GM18520 (cell line): Measurements from ENCODE around the gene LMOD2.

ENCODE experiments used
- ATAC-seq: cut with Tn5 transposase; IDR thresholded peaks from one replicate; pipeline ENCODE4 v1.9.1; 2021; ENCODE audit not compliant: unreplicated experiment

The LMOD2 gene

DNA sequence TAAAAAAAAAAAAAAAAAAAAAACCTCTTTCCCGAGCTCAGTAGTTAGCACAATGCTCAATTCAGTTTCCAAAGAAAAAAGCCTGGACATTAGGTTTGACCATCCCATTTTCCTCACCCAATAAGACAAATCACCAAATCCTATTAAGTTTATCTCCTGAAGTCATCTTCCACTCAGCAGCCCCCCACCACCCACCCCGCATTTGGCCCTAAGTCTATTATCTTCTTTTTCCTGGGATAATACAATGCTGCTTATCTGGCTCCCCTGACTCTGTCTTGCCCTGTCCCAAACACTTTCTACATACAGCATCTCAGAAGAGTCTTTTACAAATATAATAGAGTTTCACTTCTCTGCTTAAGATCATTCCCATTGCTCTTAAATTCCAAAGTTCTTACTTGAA is 17.8 kb upstream of the LMOD2 start:
- no peak for ATAC-seq

DNA sequence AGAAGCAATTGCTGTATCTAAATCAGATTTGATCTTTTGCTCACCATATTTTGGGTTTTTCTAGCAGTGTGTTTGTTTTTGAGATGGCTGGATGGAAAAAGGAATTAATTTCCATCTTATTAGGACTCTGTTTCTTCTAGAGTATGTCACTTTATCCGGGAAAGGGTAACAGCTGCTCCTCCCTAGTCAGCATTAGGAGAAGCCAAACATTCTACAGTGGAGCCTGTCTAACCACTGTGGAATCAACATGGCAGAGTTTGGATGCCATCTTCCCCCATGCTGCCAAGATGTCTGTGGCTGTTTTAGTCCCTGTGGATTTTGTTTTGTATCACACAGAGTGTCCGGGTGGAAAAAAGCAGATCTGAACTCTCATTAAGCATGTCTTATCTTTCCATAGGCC is 16.0 kb upstream of the LMOD2 start:
- no peak for ATAC-seq

DNA sequence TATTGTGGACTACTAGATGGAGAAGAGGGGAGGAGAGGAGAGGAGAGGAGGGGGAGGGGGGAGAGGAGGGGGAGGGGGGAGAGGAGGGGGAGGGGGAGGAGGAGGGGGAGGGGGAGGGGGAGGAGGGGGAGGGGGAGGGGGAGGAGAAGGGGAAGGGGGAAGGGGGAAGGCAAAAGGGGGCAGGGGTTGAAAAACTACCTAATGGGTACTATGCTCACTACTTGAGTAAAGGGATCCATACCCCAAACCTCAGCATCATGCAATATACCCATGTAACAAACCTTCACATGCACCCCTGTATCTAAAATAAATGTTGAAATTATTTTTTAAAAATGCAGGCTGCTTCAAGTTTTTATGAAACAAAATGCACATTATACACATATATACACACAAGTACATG is 15.1 kb upstream of the LMOD2 start:
- no peak for ATAC-seq

DNA sequence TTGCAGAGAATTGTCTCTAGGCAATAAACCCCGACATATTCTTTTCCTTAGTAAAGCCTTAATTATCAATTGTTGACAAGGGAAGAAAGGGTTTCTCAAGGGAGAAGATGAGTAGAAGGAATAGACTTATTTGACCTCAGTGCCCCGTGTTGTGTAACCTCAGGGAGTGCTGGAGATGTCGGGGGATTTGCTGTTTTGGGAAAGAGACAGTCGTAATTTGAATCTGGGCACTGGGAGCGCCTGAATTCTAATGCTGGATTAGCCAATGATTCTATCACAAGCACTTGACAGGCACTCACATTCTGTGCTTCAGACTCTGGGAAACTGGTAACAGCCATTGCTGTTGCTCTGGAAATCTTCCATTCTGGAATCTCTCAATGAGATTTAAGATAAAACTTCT is 13.8 kb upstream of the LMOD2 start:
- ATAC-seq, result no peak

DNA sequence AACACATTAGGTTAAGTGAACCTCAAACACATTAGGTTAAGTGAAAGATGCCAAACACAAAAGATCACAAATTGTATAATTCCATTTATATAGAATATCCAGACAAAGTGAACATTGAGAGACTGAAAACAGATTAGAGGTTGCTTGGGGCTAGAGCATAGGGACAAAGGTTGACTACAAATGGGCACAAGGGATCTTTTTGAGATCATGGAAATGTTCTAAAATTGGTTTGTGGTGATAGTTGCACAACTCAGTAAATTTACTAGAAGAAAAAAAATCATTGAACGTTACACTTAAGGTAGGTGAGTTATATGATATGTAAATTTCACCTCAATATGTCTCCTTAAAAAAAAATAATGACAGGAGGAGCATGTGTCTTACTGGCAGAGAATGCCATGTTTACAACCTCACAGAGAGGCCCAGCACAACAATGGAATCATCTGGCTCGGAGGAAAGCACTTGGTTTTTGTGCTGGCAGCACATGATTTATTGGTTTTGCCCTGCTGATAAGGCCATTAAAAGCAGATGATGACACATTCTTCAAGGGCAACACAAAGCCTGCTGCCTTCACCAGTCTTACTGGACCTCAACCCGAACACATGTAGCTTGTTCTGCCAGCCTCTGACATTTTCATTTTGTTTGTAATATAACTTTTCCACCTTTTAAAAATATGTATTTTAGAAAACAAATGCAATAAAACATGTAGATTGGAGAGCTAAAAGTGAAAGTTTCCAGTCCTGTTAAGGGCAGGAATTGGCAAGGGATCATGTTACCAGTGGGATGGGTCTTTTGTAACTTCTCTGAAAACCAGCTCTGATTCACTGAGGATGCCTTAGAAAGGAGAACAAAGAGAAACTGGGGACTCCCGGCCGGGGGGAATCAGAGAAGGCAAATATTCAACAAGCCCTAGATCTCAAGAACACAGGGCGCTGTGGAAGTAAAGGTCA is 11.9 kb upstream of the LMOD2 start:
- ATAC-seq, result no peak

DNA sequence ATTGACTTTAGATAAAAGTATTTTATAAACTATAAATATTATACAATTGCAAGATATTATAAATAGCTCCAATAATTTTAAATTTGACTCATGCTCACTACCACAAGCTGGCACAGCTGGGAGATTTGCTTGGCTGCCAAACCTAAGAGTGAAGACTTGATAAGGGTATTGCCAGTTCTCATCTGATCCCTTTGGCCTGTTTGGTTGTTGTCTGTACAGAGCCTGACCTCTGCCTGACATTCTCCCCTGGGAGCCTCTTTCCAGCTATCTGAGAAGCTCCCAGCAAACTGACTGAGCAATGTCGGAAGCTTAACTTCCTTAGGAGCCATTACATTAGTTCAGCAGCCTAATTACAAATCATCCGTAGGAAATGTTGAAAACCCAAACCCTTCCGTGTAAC is 10.2 kb upstream of the LMOD2 start:
- no peak for ATAC-seq

DNA sequence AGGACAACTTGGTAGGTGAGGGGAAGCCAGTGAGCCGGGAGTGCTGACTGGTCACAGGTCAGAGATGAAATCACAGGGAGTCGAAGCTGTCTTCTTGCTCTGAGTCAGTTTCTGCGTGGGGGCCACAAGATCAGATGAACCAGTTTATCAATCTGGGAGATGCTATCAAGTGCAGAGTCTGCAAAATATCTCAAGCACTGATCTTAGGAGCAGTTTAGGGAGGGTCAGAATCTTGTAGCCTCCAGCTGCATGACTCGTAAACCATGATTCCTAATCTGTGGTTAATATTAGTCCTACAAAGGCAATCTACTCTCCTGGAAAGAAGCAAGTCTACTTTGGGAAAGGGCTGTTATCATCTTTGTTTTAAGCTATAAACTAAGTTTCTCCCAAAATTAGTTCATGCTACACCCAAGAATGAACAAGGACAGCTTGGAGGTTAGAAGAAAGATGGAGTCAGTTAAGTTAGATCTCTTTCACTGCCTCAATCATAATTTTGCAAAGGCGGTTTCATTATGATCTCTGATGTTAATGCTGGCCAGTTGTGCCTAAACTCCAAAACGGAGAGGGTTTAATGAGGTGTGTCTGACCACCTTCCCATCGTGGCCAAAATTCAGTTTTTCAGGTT is 8.4 kb upstream of the LMOD2 start:
- ATAC-seq, result no peak

DNA sequence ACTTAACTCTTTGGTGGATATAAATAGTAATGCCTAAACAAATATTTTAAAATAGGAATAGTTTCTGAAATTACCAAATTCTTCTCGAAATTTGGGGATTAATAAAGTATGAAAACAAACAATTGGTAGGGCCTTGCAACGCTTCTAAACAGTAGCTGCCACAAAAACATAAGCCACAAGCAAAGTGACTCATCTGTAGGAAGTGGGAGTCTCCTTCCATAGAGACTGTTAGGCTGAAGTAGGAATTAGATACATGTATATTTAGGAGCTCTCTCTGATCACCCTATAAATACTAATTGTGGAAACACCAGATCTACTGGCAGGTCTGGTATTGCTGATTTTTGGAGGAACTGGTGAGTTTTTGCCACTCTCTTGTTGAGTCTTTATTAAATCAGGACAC is 5.7 kb upstream of the LMOD2 start:
- no peak for ATAC-seq

DNA sequence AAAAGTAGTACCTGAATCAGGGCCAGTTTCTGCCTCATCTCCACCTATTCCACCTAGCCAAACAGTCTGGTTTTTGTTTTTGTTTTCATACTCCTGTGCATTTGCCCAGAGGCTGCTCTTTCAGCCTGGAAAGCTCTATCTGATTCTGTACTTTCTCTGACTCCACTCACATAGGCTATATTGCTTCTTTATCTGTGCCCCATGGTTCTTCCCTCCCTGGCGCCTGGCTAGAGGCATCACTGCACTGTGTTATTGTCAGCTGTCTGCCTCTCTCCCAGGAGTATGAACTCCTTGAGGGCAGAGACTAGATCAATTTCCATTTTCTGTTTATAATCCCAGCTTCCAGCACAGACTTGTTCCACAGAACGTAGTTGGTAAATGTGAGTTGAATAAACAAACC is 5.1 kb upstream of the LMOD2 start:
- ATAC-seq, result no peak

DNA sequence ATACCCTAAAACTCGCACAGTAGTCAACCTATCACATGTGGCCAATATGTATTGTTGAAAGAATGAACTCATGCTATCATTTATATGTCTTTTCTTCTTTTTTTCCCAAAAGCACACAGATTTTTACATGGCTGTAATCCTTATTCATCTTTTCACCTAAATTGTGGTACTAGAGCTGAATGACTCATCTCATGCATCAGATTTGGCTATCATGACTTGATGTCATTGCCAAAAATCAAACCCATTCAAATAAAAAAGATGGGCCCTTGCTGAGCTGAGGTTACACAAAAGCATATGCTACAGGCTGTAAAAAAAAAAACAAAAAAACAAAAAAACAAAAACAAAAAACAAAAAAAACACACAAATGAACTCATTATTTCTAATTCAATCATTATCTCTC is 3.3 kb upstream of the LMOD2 start:
- ATAC-seq, result no peak

DNA sequence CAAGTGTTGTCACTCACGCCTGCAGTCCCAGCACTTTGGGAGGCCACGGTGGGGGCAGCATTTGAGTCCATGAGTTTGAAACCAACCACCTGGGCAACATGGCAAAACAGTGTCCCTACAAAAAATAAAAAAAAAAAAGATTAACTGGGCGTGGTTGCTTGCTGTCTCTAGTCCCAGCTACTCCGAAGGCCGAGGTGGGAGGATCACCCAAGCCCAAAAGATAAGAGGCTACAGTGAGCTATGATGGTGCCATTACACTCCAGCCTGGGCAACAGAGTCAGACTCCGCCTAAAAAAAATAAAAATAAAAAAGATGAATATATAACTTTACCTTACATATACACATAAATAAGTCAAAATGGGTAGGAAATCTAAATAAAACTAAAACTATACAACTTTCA is 2.5 kb upstream of the LMOD2 start:
- ATAC-seq, result no peak

DNA sequence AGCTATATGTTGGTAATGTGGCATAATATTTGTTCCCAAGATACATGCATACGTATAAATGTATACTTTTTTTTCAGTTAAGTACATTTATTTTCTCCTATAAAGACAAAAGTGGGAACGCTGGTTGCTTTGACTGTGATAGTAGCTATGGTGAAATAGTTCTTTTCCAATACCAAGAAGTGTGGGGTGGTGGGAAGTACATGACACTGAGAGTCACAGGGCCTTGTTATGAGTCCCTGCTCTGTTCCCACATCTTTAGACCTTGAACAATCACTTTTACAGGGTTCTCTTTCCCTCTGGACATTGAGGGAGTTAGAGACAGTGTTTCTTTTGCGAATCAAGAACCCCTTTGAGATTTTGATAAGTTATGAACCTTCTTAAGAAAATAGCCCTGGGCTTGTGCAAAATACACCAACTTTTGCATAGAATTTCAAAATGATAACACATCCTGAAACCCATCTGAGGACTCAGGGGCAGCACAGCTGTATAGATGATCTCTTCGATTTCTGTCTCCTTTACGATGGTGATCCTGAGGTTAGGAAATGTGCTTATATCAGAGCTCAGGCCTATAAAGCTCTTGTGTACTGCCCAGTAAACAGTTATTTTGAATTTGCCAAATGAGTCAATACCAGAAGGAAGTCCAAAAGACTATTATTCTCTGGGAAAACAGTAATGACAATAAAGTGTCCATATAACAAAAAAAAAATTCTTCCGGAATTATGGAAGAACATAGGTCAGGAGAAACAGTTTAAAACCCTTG is 1.1 kb downstream of the LMOD2 start:
- ATAC-seq, result no peak

DNA sequence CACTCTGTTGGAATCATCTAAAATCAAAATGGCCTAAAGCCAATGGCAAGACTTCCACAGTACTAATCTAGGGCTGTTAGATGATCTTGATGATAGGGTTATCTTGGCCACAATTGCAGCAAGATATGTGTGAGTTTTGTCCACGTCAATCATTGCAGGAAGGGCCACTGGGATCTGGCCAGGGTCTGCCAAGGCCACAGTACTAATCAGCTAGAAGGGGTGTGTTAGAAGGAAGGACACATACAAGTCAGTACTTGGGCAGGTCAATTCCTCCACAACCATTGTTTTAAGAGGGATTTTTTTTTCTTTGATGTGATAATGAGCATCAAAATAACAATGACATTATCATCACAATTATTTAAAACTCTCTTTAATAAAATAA is 1.6 kb downstream of the LMOD2 start:
- no peak for ATAC-seq

DNA sequence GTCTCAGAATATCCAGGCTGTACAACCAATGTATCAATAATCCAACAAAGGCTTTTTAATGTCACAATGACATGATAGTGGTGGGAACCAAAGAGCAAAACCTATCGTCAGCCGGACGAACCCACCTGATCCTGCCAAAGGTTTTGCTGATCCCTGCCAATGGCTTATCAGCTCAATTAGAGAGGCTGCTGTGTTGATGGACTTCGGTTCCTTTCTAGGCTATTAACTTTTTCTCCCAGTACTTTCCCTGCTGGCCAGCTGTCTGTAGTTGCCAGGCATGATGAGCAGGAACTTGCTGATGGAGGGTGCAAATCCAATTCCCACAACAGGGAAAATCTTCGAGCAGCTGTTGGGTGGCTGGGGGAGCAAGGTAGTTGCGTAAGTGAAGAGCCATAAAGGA is 2.4 kb downstream of the LMOD2 start:
- ATAC-seq, result no peak

DNA sequence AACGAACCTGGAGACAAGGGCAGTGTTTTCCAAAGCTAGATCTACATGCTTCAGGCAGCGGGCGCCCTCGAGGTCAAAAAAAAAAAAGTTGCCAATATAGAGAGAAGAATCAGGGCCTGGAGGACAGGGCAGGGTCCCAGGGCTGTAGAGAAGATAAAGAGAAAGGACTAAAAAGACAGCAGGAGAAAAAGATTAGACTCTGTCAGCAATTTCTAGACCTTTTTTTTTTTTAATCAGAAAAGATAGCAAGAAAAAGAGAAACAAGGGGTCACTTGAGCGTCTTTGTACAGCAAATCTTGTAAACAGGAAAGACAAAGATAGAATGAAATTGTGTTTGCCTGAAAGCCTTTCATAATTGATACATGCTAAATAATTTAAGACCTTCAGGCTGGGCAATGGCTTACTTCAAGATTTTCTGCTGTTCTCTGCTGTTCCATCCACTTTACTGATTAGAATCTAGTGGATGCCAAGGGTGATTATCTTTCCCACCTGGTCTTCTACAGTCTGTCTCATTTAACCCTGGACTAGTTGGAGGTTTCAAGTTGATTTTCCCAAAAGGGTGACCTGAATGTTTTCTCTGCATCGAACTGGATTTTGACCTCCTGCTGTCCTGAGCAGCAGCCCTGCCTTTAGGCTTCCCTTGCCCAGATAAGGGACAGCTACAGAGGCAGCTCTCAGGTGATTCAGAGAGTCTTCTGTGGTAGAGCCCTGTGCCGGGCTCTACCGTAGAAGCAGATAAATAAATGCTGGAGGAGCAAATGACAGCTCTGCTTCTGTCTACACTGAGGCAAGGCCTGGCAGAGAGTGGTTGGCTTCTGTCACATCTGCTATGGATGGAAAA is 5.1 kb downstream of the LMOD2 start:
- no peak for ATAC-seq

DNA sequence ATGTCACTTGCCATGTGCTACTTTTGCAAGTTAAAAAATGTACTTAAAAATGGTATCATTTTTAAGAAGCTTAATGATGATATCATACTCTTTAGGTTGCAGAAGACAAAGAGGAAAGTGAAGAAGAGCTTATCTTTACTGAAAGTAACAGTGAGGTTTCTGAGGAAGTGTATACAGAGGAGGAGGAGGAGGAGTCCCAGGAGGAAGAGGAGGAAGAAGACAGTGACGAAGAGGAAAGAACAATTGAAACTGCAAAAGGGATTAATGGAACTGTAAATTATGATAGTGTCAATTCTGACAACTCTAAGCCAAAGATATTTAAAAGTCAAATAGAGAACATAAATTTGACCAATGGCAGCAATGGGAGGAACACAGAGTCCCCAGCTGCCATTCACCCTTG is 6.1 kb downstream of the LMOD2 start:
- ATAC-seq, result no peak

DNA sequence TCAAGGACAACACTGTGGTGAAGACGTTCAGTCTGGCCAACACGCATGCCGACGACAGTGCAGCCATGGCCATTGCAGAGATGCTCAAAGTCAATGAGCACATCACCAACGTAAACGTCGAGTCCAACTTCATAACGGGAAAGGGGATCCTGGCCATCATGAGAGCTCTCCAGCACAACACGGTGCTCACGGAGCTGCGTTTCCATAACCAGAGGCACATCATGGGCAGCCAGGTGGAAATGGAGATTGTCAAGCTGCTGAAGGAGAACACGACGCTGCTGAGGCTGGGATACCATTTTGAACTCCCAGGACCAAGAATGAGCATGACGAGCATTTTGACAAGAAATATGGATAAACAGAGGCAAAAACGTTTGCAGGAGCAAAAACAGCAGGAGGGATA is 6.6 kb downstream of the LMOD2 start:
- ATAC-seq, result no peak

DNA sequence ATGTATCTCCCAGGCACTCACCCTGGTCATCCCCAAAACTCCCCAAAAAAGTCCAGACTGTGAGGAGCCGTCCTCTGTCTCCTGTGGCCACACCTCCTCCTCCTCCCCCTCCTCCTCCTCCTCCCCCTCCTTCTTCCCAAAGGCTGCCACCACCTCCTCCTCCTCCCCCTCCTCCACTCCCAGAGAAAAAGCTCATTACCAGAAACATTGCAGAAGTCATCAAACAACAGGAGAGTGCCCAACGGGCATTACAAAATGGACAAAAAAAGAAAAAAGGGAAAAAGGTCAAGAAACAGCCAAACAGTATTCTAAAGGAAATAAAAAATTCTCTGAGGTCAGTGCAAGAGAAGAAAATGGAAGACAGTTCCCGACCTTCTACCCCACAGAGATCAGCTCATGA is 7.1 kb downstream of the LMOD2 start:
- ATAC-seq, result no peak

DNA sequence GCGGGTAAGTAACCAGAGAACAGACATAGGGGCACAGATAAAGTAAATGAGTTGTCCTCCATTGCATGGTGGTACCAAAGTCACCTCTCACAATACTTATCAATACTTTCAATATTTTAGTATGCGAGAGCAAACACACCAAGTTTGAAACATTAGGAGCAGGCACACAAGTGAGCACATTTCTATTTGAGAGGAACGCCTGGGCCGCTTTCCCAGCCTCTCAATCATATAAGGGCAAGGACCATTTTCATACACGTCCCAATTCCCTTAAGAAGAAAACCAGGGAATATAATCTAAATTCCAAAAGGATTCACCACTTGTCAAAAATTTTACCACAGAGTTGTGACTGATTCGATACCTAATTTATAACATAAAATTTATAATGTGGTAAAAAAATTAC is 7.5 kb downstream of the LMOD2 start:
- ATAC-seq, result no peak

DNA sequence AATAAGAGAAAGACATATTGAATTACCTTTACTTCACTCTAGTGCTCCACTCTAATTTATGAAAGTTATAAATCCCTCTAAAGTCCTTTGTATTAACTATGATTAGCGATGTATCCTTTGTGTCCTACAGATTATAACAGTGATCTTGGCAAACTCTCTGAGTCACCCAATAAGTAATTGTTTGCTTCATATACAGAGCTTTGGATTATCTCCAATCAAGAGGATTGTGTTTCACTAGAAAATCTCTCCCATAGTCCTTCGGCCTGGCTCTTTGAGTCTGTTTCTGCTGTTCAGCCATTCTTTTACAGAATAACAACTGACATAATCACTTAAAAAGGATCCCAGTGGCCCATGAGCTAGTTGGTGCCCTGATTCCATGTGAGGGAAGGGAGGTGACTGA is 9.5 kb downstream of the LMOD2 start:
- ATAC-seq, result no peak

DNA sequence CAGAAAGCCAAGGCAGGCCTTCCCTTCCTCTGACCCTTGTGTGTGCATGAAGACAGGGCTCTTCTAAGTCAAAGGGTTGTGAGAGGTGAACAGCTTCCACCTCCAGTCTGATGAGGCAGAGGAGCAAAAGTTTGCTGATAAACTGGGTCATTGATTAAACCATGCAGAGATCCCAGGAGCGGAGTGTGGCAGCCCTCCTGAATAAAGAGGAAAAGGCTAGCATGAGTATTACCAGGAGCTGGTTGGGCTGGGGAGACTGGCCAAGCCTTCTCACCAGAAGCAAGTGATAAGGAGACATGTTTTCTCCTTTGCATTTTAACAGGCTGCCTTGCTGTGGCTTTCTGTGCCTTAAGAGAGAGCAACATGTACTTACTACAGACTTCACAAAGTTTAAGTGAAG is 10.2 kb downstream of the LMOD2 start:
- ATAC-seq, result no peak
